ENCODE measurements around the gene UGGT2.
"Not testable (repeated sequence)": the region's sequence is repeated elsewhere in the genome, so short reads cannot be mapped to it uniquely, and the experiment has no call there.

The UGGT2 gene

GRCh38 chr13:96003304-96003703, 49.9 kb downstream of the UGGT2 start:
- no peak overlapping the region for H3K4me3 ChIP-seq (ENCODE audit: low read depth, low read length)
- DNase-seq (ENCODE audit: low read depth) = peak; percentile 41
- TF ChIP-seq CTCF (conservative IDR thresholded peaks at IDR 0.05; ENCODE audit: low read depth, low read length) = peak; percentile 30

- H3K4me3 ChIP-seq (ENCODE audit: low read depth, low read length) = no peak overlapping the region
- DNase-seq (ENCODE audit: low read depth) = no peak
- no peak for TF ChIP-seq CTCF (conservative IDR thresholded peaks at IDR 0.05; ENCODE audit: low read depth, low read length)
Observed at GRCh38 chr13:96002322-96003131, 50.7 kb downstream of the UGGT2 start.

- no peak overlapping the region for H3K4me3 ChIP-seq (ENCODE audit: low read depth, low read length)
- no peak for DNase-seq (ENCODE audit: low read depth)
- TF ChIP-seq CTCF (conservative IDR thresholded peaks at IDR 0.05; ENCODE audit: low read depth, low read length) = no peak
Observed at GRCh38 chr13:96000069-96000468, 53.1 kb downstream of the UGGT2 start.

DNA sequence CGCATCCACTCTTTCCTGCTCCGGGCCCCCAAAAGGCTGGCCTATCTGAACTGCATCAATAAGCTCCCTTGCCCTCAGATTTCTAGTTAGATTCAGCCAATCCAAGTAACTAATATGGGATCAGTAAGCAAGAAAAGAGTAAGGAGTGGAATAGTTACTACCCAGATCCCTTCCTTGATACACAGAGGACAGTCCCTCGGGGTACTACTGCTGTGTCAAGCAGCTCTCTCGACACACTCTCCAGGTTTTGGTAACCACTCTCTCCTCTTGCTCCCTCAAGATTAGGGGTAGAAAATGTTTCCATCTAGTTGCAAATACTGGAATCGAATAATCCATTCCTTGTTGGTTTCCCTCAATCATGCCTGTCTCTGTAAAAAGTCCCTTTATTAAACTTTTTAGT, 65.4 kb downstream of the UGGT2 start:
- no peak for TF ChIP-seq CTCF (conservative IDR thresholded peaks at IDR 0.05; ENCODE audit: low read depth, low read length)
- H3K4me3 ChIP-seq (ENCODE audit: low read depth, low read length) = no peak overlapping the region
- no peak for DNase-seq (ENCODE audit: low read depth)

- no peak for TF ChIP-seq CTCF (conservative IDR thresholded peaks at IDR 0.05; ENCODE audit: low read depth, low read length)
- no peak for DNase-seq (ENCODE audit: low read depth)
- H3K4me3 ChIP-seq (ENCODE audit: low read depth, low read length) = no peak overlapping the region
Observed at GRCh38 chr13:95982144-95982543, 71.1 kb downstream of the UGGT2 start.

GRCh38 chr13:95972651-95973050, 80.5 kb downstream of the UGGT2 start:
- DNase-seq (ENCODE audit: low read depth); H3K4me3 ChIP-seq (ENCODE audit: low read depth, low read length): not testable (repeated sequence)

DNA sequence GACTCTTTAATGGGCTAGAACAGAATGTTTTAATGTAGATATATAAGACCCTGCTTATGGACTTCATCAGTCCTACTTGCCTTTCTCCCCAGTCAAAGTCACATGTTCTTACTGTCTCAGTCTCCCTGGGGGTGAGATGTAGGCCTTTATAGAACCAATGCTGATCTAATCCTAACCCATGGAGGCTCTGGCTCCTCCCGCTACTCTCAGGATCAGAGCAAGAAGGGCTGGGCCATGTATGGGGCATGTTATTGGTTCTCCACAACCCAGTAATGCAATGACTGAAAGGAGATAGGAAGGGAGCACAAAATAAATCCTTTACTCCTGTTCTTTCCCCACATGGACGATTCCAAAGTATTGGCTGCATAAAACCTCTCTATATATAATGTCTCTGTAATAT, 82.3 kb downstream of the UGGT2 start:
- no peak for DNase-seq (ENCODE audit: low read depth)
- no peak overlapping the region for H3K4me3 ChIP-seq (ENCODE audit: low read depth, low read length)
- no peak for TF ChIP-seq CTCF (conservative IDR thresholded peaks at IDR 0.05; ENCODE audit: low read depth, low read length)

Measured in choroid plexus epithelial cell (primary cell).